ENCODE measurements around the gene PCSK5.

PCSK5 gene

GRCh38 chr9:75965231-75965630 is 74.8 kb downstream of the PCSK5 start:
- H3K4me3 ChIP-seq (ENCODE audit: low read depth, low read length), result no peak overlapping the region
- TF ChIP-seq CTCF (IDR thresholded peaks at IDR 0.05; ENCODE audit: insufficient read depth, low read depth, low read length, missing control alignments), result no peak
- DNase-seq (ENCODE audit: low read depth), result no peak

GRCh38 chr9:75967556-75967955 is 77.1 kb downstream of the PCSK5 start:
- H3K4me3 ChIP-seq (ENCODE audit: low read depth, low read length), result no peak overlapping the region
- TF ChIP-seq CTCF (IDR thresholded peaks at IDR 0.05; ENCODE audit: insufficient read depth, low read depth, low read length, missing control alignments), result no peak
- no peak for DNase-seq (ENCODE audit: low read depth)

- no peak for DNase-seq (ENCODE audit: low read depth)
- no peak for TF ChIP-seq CTCF (IDR thresholded peaks at IDR 0.05; ENCODE audit: insufficient read depth, low read depth, low read length, missing control alignments)
Observed at GRCh38 chr9:75974016-75974766, 83.7 kb downstream of the PCSK5 start.

GRCh38 chr9:75975071-75975470 is 84.6 kb downstream of the PCSK5 start:
- DNase-seq (ENCODE audit: low read depth), result no peak
- TF ChIP-seq CTCF (IDR thresholded peaks at IDR 0.05; ENCODE audit: insufficient read depth, low read depth, low read length, missing control alignments), result no peak
- H3K4me3 ChIP-seq (ENCODE audit: low read depth, low read length), result no peak overlapping the region

More at GRCh38 chr9:75974016-75974766, 83.7 kb downstream of the PCSK5 start:
- no peak overlapping the region for H3K4me3 ChIP-seq (ENCODE audit: low read depth, low read length)

GRCh38 chr9:75976549-75976948 is 86.1 kb downstream of the PCSK5 start:
- H3K4me3 ChIP-seq (ENCODE audit: low read depth, low read length), result no peak overlapping the region
- no peak for TF ChIP-seq CTCF (IDR thresholded peaks at IDR 0.05; ENCODE audit: insufficient read depth, low read depth, low read length, missing control alignments)
- no peak for DNase-seq (ENCODE audit: low read depth)

- peak; percentile 5 for DNase-seq (ENCODE audit: low read depth)
- peak; percentile 20 for TF ChIP-seq CTCF (IDR thresholded peaks at IDR 0.05; ENCODE audit: insufficient read depth, low read depth, low read length, missing control alignments)
- no peak overlapping the region for H3K4me3 ChIP-seq (ENCODE audit: low read depth, low read length)
Observed at GRCh38 chr9:75979362-75979761, 88.9 kb downstream of the PCSK5 start.

Measured in GM12865 (cell line).